ENCODE data around the gene MTO1.
"Not testable (repeated sequence)": the region's sequence is repeated elsewhere in the genome, so short reads cannot be mapped to it uniquely, and the experiment has no call there.

Gene MTO1

GRCh38 chr6:73534628-73535027 is 73.1 kb downstream of the MTO1 start:
- peaks cover 3% of the 10 kb centered on the region for H3K36me3 Mint-ChIP-seq (ENCODE audit: low read depth)
- peaks cover 4% of the 10 kb centered on the region for H3K4me1 Mint-ChIP-seq (ENCODE audit: low read depth)
- H3K27me3 Mint-ChIP-seq: no peaks in the 10 kb centered on the region
- H3K27ac Mint-ChIP-seq: no peak overlapping the region
- no peak overlapping the region for H3K4me3 Mint-ChIP-seq
- no peaks in the 10 kb centered on the region for H3K9me3 Mint-ChIP-seq

GRCh38 chr6:73537677-73538076 is 76.1 kb downstream of the MTO1 start:
- no peak overlapping the region for H3K4me3 Mint-ChIP-seq

DNA sequence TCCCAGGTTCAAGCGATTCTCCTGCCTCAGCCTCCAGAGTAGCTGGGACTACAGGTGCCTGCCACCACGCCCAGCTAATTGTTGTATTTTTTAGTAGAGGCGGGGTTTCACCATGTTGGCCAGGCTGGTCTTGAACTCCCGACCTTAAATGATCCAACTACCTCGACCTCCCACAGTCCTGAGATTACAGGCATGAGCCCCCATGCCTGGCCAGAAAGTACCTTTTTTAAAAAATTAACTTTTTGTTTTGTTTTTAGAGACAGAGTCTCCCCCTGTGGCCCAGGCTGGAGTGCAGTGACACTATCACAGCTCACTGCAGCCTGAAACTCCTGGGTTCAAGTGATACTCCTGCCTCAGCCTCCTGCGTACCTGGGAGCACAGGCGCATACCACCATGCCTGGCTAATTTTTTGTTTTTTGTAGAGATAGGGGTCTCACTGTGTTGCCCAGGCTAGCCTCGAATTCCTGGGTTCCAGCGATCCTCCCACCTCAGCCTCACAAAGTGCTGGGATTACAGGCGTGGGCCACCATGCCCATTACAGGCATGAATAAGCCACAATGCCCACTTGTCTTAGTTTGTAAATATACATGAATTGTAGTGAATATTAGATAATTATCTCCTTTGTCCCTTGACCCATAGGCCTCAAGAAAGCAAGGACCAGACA is 76.7 kb downstream of the MTO1 start:
- H3K27me3 Mint-ChIP-seq: no peaks in the 10 kb centered on the region
- H3K4me1 Mint-ChIP-seq (ENCODE audit: low read depth): peaks cover 4% of the 10 kb centered on the region
- no peak overlapping the region for H3K4me3 Mint-ChIP-seq
- no peak overlapping the region for H3K27ac Mint-ChIP-seq
- H3K36me3 Mint-ChIP-seq (ENCODE audit: low read depth): no peaks in the 10 kb centered on the region
- no peaks in the 10 kb centered on the region for H3K9me3 Mint-ChIP-seq

More at GRCh38 chr6:73537677-73538076, 76.1 kb downstream of the MTO1 start:
- Mint-ChIP-seq H3K36me3 (ENCODE audit: low read depth) (no peaks in the 10 kb centered on the region), H3K9me3 (no peaks in the 10 kb centered on the region), H3K27ac (no peak overlapping the region), H3K4me1 (ENCODE audit: low read depth) (peaks cover 4% of the 10 kb centered on the region), H3K27me3 (no peaks in the 10 kb centered on the region)

GRCh38 chr6:73542481-73542880 is 80.9 kb downstream of the MTO1 start:
- H3K4me1 Mint-ChIP-seq (ENCODE audit: low read depth); H3K27me3 Mint-ChIP-seq; H3K9me3 Mint-ChIP-seq; H3K27ac Mint-ChIP-seq; H3K36me3 Mint-ChIP-seq (ENCODE audit: low read depth); H3K4me3 Mint-ChIP-seq: not testable (repeated sequence)

- Mint-ChIP-seq H3K4me1 (ENCODE audit: low read depth) (no peaks in the 10 kb centered on the region), H3K27me3 (no peaks in the 10 kb centered on the region), H3K9me3 (no peaks in the 10 kb centered on the region), H3K27ac (no peak overlapping the region), H3K4me3 (no peak overlapping the region), H3K36me3 (ENCODE audit: low read depth) (no peaks in the 10 kb centered on the region)
Measured at GRCh38 chr6:73542891-73543290, 81.4 kb downstream of the MTO1 start.

DNA sequence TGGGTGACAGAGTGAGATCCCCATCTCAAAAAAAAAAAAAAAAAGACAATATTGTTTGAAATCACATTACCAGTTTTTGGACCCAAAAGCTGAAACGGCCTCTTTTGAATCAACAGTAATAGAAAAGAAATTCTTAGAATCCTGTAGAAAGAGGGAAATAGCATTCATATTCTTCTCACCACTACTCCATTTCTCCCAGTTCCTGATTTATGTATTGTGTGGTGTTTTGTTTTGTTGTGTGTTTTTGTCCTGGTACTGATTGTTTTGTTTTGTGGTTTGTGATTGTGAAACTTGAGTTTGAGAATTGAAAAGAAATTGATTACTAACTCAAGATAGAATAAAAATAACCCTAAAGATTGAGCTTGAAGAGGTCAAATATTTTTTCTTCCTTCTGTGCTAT is 85.5 kb downstream of the MTO1 start:
- Mint-ChIP-seq H3K4me3 (no peak overlapping the region), H3K27me3 (no peaks in the 10 kb centered on the region), H3K27ac (no peak overlapping the region), H3K36me3 (ENCODE audit: low read depth) (no peaks in the 10 kb centered on the region), H3K9me3 (no peaks in the 10 kb centered on the region), H3K4me1 (ENCODE audit: low read depth) (no peaks in the 10 kb centered on the region)

- Mint-ChIP-seq H3K9me3 (no peaks in the 10 kb centered on the region), H3K36me3 (ENCODE audit: low read depth) (no peaks in the 10 kb centered on the region), H3K27me3 (no peaks in the 10 kb centered on the region), H3K4me1 (ENCODE audit: low read depth) (no peaks in the 10 kb centered on the region), H3K4me3 (no peak overlapping the region), H3K27ac (no peak overlapping the region)
Measured at GRCh38 chr6:73548458-73549446, 87.2 kb downstream of the MTO1 start.

GRCh38 chr6:73551115-73551514 is 89.6 kb downstream of the MTO1 start:
- H3K27ac Mint-ChIP-seq; H3K27me3 Mint-ChIP-seq; H3K4me1 Mint-ChIP-seq (ENCODE audit: low read depth): not testable (repeated sequence)

GRCh38 chr6:73555380-73555949 is 93.9 kb downstream of the MTO1 start:
- not testable (repeated sequence) for H3K4me3 Mint-ChIP-seq; H3K27me3 Mint-ChIP-seq; H3K27ac Mint-ChIP-seq; H3K36me3 Mint-ChIP-seq (ENCODE audit: low read depth); H3K9me3 Mint-ChIP-seq
- peaks cover 20% of the 10 kb centered on the region for H3K4me1 Mint-ChIP-seq (ENCODE audit: low read depth)

More at GRCh38 chr6:73551115-73551514, 89.6 kb downstream of the MTO1 start:
- H3K4me3 Mint-ChIP-seq; H3K36me3 Mint-ChIP-seq (ENCODE audit: low read depth); H3K9me3 Mint-ChIP-seq: not testable (repeated sequence)

GRCh38 chr6:73556836-73557235 is 95.3 kb downstream of the MTO1 start:
- H3K36me3 Mint-ChIP-seq (ENCODE audit: low read depth): no peaks in the 10 kb centered on the region
- peaks cover 27% of the 10 kb centered on the region for H3K4me1 Mint-ChIP-seq (ENCODE audit: low read depth)
- H3K9me3 Mint-ChIP-seq: no peaks in the 10 kb centered on the region
- H3K27me3 Mint-ChIP-seq: no peaks in the 10 kb centered on the region
- H3K4me3 Mint-ChIP-seq: no peak overlapping the region
- H3K27ac Mint-ChIP-seq: no peak overlapping the region

Measured in stimulated activated naive CD8-positive, alpha-beta T cell treated with anti-CD3 and anti-CD28 coated beads, Interleukin-15, Interleukin-2, amounts not matched to agents 100 ng/mL and 50 ng/mL, for 24 hours (primary cell).